WTC11 (cell line): Measurements from ENCODE around the gene KIF5A. TPM values are rescaled to one million over a fixed set of nuclear protein-coding genes. Genes with fewer than 3 reads are reported as not detected.
A peak's percentile ranks its signal among the peaks of the same experiment; 100 is the strongest.

Experiments
- ATAC-seq: fragments of 200-7000 bp; cut with Tn5 transposase; 2 replicates; pipeline ENCODE4 v1.10.0; 2021; ENCODE audit warnings: mild to moderate bottlenecking, moderate library complexity
- CTCF ChIA-PET: fragments of 300-600 bp; sonication (Branson Sonifier 250); formaldehyde crosslinking; loops from one replicate; lab custom pipeline; 2021; ENCODE audit warnings: antibody characterized with exemption; lab: Charles Lee
- POLR2A ChIA-PET: fragments of 350-600 bp; sonication (Branson Sonifier 250); formaldehyde crosslinking; loops from one replicate; lab custom pipeline; 2021; ENCODE audit warnings: antibody characterized with exemption; lab: Charles Lee
- DNase-seq: peaks from one replicate; pipeline ENCODE4 v3.0.0; 2021; ENCODE audit warnings: low spot score
- H3K27ac Mint-ChIP-seq: 2 replicates; pipeline ENCODE4 v1.8.0; 2021; ENCODE audit warnings: mixed read lengths
- H3K27me3 Mint-ChIP-seq: 2 replicates; pipeline ENCODE4 v1.8.0; 2021; ENCODE audit warnings: low read depth, mild to moderate bottlenecking, moderate library complexity, mixed read lengths
- H3K36me3 Mint-ChIP-seq: 2 replicates; pipeline ENCODE4 v1.8.0; 2021; ENCODE audit warnings: mixed read lengths
- H3K4me1 Mint-ChIP-seq: 2 replicates; pipeline ENCODE4 v1.8.0; 2022; ENCODE audit warnings: mixed read lengths
- H3K4me3 Mint-ChIP-seq: 2 replicates; pipeline ENCODE4 v1.8.0; 2021; ENCODE audit warnings: mild to moderate bottlenecking, moderate library complexity, mixed read lengths
- H3K9me3 Mint-ChIP-seq: 2 replicates; pipeline ENCODE4 v1.8.0; 2021; ENCODE audit warnings: mixed read lengths
- AFF4 ChIP-seq: sonication (generic); formaldehyde crosslinking; IDR thresholded peaks from 2 replicates; pipeline ENCODE4 v1.8.1; 2023; ENCODE audit warnings: mild to moderate bottlenecking, missing genetic modification reagents, borderline replicate concordance
- ATF3 ChIP-seq: sonication (generic); formaldehyde crosslinking; conservative IDR thresholded peaks from 2 replicates; pipeline ENCODE4 v1.8.1; 2022; ENCODE audit warnings: mild to moderate bottlenecking, missing genetic modification reagents
- CBFB ChIP-seq: sonication (generic); formaldehyde crosslinking; IDR thresholded peaks from 2 replicates; pipeline ENCODE4 v1.8.1; 2022; ENCODE audit warnings: mild to moderate bottlenecking, low read depth, missing genetic modification reagents
- CDX4 ChIP-seq: fragments of 250-450 bp; sonication (Bioruptor Pico); IDR thresholded peaks from 2 replicates; pipeline ENCODE4 v1.9.0; 2021; ENCODE audit warnings: moderate library complexity, mild to moderate bottlenecking, inconsistent platforms, borderline replicate concordance
- E2F4 ChIP-seq: sonication (generic); formaldehyde crosslinking; IDR thresholded peaks from 2 replicates; pipeline ENCODE4 v1.8.1; 2022; ENCODE audit warnings: low read depth, mild to moderate bottlenecking, moderate library complexity, missing genetic modification reagents, borderline replicate concordance
- E2F5 ChIP-seq: sonication (generic); formaldehyde crosslinking; IDR thresholded peaks from 2 replicates; pipeline ENCODE4 v1.8.1; 2022; ENCODE audit warnings: mild to moderate bottlenecking, moderate library complexity, missing genetic modification reagents
- ELF4 ChIP-seq: sonication (generic); formaldehyde crosslinking; IDR thresholded peaks from 2 replicates; pipeline ENCODE4 v1.8.1; 2022; ENCODE audit warnings: low read depth, mild to moderate bottlenecking, moderate library complexity, missing genetic modification reagents
- FOXJ3 ChIP-seq: sonication (generic); formaldehyde crosslinking; IDR thresholded peaks from 2 replicates; pipeline ENCODE4 v1.9.0; 2021; ENCODE audit warnings: missing genetic modification reagents, mild to moderate bottlenecking, borderline replicate concordance
- GTF2I ChIP-seq: fragments of 250-450 bp; sonication (Bioruptor Pico); conservative IDR thresholded peaks from 2 replicates; pipeline ENCODE4 v1.4.0; 2021; ENCODE audit warnings: mild to moderate bottlenecking
- HMGXB4 ChIP-seq: sonication (generic); formaldehyde crosslinking; IDR thresholded peaks from 2 replicates; pipeline ENCODE4 v1.8.1; 2023; ENCODE audit warnings: mild to moderate bottlenecking, moderate library complexity, missing genetic modification reagents
- JUN ChIP-seq: sonication (generic); formaldehyde crosslinking; IDR thresholded peaks from 2 replicates; pipeline ENCODE4 v1.8.0; 2023; ENCODE audit warnings: mild to moderate bottlenecking, missing genetic modification reagents
- NR2C2 ChIP-seq: sonication (generic); formaldehyde crosslinking; IDR thresholded peaks from 2 replicates; pipeline ENCODE4 v1.8.0; 2022; ENCODE audit warnings: mild to moderate bottlenecking, missing genetic modification reagents
- PRDM15 ChIP-seq: sonication (generic); formaldehyde crosslinking; IDR thresholded peaks from 2 replicates; pipeline ENCODE4 v1.8.0; 2022; ENCODE audit warnings: missing genetic modification reagents
- TCF7 ChIP-seq: sonication (generic); formaldehyde crosslinking; IDR thresholded peaks from 2 replicates; pipeline ENCODE4 v1.8.0; 2022; ENCODE audit warnings: mild to moderate bottlenecking, low read depth, missing genetic modification reagents, moderate library complexity
- USF1 ChIP-seq: sonication (generic); formaldehyde crosslinking; IDR thresholded peaks from 2 replicates; pipeline ENCODE4 v1.8.0; 2022; ENCODE audit warnings: mild to moderate bottlenecking, missing genetic modification reagents
- ZNF532 ChIP-seq: fragments of 250-450 bp; sonication (Bioruptor Pico); IDR thresholded peaks from 2 replicates; pipeline ENCODE4 v1.9.0; 2021; ENCODE audit warnings: mild to moderate bottlenecking, borderline replicate concordance
- total RNA-seq: library from RNA; stranded (reverse); gene quantifications from 3 replicates; pipeline ENCODE4 v1.2.3, GENCODE V29; 2021

The KIF5A gene
- total RNA-seq, 1 experiment from 2014 or later: 16.1 TPM

GRCh38 chr12:57609781-57610553 lies 60.1 kb downstream of the KIF5A start (continued):
- TF ChIP-seq AFF4 (CRISPR knock-in tag) (no peak), E2F5 (CRISPR knock-in tag) (no peak), FOXJ3 (CRISPR knock-in tag) (no peak), USF1 (no peak), JUN (no peak), TCF7 (CRISPR knock-in tag) (no peak), CBFB (CRISPR knock-in tag) (no peak), CDX4 (no peak), ELF4 (CRISPR knock-in tag) (no peak), GTF2I (CRISPR knock-in tag) (no peak), ZNF532 (CRISPR knock-in tag) (no peak)

- peak; percentile 4 for ATAC-seq
- ChIA-PET CTCF (interaction anchor here (0.6 to 5.4 kb wide), 13 partner anchors 10 to 1051 kb away, joined by 3 to 34 read pairs (median 3); partner anchors contain the start of genes B4GALNT1, CYP27B1, OS9 and PIP4K2C), POLR2A (interaction anchor here (0.7 to 2.0 kb wide), 2 partner anchors 10 to 20 kb away, joined by 4 to 11 read pairs; partner anchors contain the start of gene PIP4K2C)
- Mint-ChIP-seq H3K36me3 (peaks cover 12% of the 10 kb centered on the region), H3K4me1 (peaks cover 39% of the 10 kb centered on the region), H3K27me3 (peaks cover 46% of the 10 kb centered on the region), H3K9me3 (no peaks in the 10 kb centered on the region), H3K4me3 (peak overlapping the region; percentile 87), H3K27ac (no peak overlapping the region)
- no peak for DNase-seq
- no peak for TF ChIP-seq PRDM15
- TF ChIP-seq HMGXB4 (CRISPR knock-in tag): no peak
- TF ChIP-seq E2F4 (CRISPR knock-in tag): no peak
- TF ChIP-seq NR2C2 (CRISPR knock-in tag): no peak
- no peak for TF ChIP-seq ATF3
Measured at GRCh38 chr12:57610554-57611107, 60.8 kb downstream of the KIF5A start.
